Lower leg skin (tissue), 3 donors: ENCODE results near the gene SDCBP2.

Source experiments
- POLR2A ChIP-seq, 2 donors: fragments of 450-650 bp; IDR thresholded peaks; one replicate each; pipeline ENCODE4 v1.6.1; 2016 to 2017; ENCODE audit warnings: antibody characterized with exemption in 2 of 2, mild to moderate bottlenecking in 1 of 2, moderate library complexity in 1 of 2
- TF ChIP-seq, protein P1 (sequence below), 3 donors: fragments of 450-650 bp; IDR thresholded peaks; one replicate each; pipeline ENCODE4 v1.5.1; 2016; ENCODE audit warnings: antibody characterized with exemption in 3 of 3, mild to moderate bottlenecking in 3 of 3, moderate library complexity in 2 of 3

DNA sequence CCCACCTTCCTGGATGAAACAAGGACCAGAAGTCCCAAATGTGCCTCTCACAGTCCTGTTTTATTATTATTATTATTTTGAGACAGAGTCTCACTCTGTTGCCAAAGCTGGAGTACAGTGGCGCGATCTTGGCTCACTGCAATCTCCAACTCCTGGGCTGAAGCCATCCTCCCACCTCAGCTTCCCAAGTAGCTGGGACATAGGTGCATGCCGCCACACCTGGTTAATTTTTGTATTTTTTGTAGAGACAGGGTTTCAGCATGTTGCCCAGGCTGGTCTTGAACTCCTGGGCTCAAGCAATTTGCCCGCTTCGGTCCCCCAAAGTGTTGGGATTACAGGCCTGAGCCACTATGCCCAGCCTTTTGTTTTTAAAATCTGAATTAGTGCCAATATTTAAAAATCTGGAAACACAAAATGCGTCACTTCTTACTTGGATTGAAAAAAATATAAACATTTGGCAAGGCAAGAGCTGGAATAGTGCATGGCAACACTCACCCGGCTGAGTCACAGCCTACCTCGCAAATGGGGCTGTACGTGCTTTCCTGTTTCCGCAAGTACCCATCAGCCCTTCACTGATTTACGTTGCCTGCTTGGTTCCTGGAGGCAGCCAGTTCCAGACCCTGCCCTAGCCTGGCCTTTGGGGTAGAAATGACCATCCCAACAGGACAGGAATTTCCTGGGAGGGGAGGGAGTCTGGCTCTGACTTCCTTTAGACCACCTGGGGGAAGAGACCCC is 6.3 kb downstream of the SDCBP2 start:
- TF ChIP-seq, protein P1, sequence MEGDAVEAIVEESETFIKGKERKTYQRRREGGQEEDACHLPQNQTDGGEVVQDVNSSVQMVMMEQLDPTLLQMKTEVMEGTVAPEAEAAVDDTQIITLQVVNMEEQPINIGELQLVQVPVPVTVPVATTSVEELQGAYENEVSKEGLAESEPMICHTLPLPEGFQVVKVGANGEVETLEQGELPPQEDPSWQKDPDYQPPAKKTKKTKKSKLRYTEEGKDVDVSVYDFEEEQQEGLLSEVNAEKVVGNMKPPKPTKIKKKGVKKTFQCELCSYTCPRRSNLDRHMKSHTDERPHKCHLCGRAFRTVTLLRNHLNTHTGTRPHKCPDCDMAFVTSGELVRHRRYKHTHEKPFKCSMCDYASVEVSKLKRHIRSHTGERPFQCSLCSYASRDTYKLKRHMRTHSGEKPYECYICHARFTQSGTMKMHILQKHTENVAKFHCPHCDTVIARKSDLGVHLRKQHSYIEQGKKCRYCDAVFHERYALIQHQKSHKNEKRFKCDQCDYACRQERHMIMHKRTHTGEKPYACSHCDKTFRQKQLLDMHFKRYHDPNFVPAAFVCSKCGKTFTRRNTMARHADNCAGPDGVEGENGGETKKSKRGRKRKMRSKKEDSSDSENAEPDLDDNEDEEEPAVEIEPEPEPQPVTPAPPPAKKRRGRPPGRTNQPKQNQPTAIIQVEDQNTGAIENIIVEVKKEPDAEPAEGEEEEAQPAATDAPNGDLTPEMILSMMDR (IDR thresholded peaks at IDR 0.05): no peak
- no peak for TF ChIP-seq POLR2A (IDR thresholded peaks at IDR 0.05)
